Hepatocyte (in vitro differentiated cells): ENCODE results near the gene NDUFB7. TPM values are rescaled to one million over a fixed set of nuclear protein-coding genes. Genes with fewer than 3 reads are reported as not detected.
A peak's percentile ranks its signal among the peaks of the same experiment; 100 is the strongest.

Source experiments
- DNase-seq: peaks from one replicate; pipeline ENCODE4 v3.0.0-alpha.2; 2016; ENCODE audit warnings: low spot score
- H2AFZ ChIP-seq: fragments of 200-600 bp; sonication (generic); 2 replicates; pipeline ENCODE4 v1.6.0; 2016; ENCODE audit warnings: antibody characterized with exemption, mild to moderate bottlenecking
- H3K27ac ChIP-seq: fragments of 200-600 bp; sonication (generic); 2 replicates; pipeline ENCODE4 v1.5.1; 2016; ENCODE audit warnings: mild to moderate bottlenecking
- H3K27me3 ChIP-seq: fragments of 200-600 bp; sonication (generic); 2 replicates; pipeline ENCODE4 v1.6.1; 2016
- H3K36me3 ChIP-seq: fragments of 200-600 bp; sonication (generic); replicated peaks from 2 replicates; pipeline ENCODE4 v1.5.1; 2016; ENCODE audit warnings: low read depth; ENCODE audit not compliant: insufficient read depth
- H3K4me1 ChIP-seq: fragments of 200-600 bp; sonication (generic); 2 replicates; pipeline ENCODE4 v1.5.1; 2016; ENCODE audit warnings: mild to moderate bottlenecking, moderate library complexity; ENCODE audit not compliant: insufficient read depth
- H3K4me2 ChIP-seq: fragments of 200-600 bp; sonication (generic); 2 replicates; pipeline ENCODE4 v1.6.0; 2016
- H3K4me3 ChIP-seq: fragments of 200-600 bp; sonication (generic); 2 replicates; pipeline ENCODE4 v1.5.1; 2016; ENCODE audit warnings: mild to moderate bottlenecking
- H3K79me2 ChIP-seq: fragments of 200-600 bp; sonication (generic); 2 replicates; pipeline ENCODE4 v1.6.0; 2017; ENCODE audit warnings: mild to moderate bottlenecking
- H3K9me2 ChIP-seq: fragments of 200-600 bp; sonication (generic); replicated peaks from 2 replicates; pipeline ENCODE4 v1.6.0; 2017; ENCODE audit warnings: mild to moderate bottlenecking; ENCODE audit not compliant: insufficient read depth
- H3K9me3 ChIP-seq: fragments of 200-600 bp; sonication (generic); 2 replicates; pipeline ENCODE4 v1.5.1; 2016; ENCODE audit warnings: low read depth, mild to moderate bottlenecking
- H4K20me1 ChIP-seq: fragments of 200-600 bp; sonication (generic); 2 replicates; pipeline ENCODE4 v1.6.0; 2016; ENCODE audit warnings: mild to moderate bottlenecking; ENCODE audit not compliant: insufficient read depth, poor library complexity, severe bottlenecking
- EZH2 ChIP-seq: fragments of 200-600 bp; sonication (generic); IDR thresholded peaks from 2 replicates; pipeline ENCODE4 v1.6.1; 2016; ENCODE audit warnings: antibody characterized with exemption, mild to moderate bottlenecking, borderline replicate concordance
- EZH2phosphoT487 ChIP-seq: fragments of 200-600 bp; sonication (generic); IDR thresholded peaks from one replicate; pipeline ENCODE4 v1.6.1; 2018; ENCODE audit warnings: antibody characterized with exemption, mild to moderate bottlenecking, low read depth, moderate library complexity; ENCODE audit not compliant: unreplicated experiment, severe bottlenecking
- whole genome bisulfite sequencing: methylation state at CpG from one replicate; pipeline ENCODE4 v1.1.6; 2016; ENCODE audit warnings: low lambda C conversion rate; ENCODE audit errors: missing lambda C conversion rate; 5-methylcytosine and 5-hydroxymethylcytosine counted together
- polyA plus RNA-seq: library from polyadenylated mRNA; unstranded; fragments of >200 nt; fragmentation: Nextera tagmentation; extraction: Ambion mirVana; gene quantifications from 2 replicates; pipeline ENCODE4 v1.2.1, GENCODE V29; 2016
- total RNA-seq: library from RNA; depleted of rRNA; stranded (reverse); fragments of >200 nt; gene quantifications from 2 replicates; pipeline ENCODE4 v1.2.3, GENCODE V29; 2014
- TF ChIP-seq, protein P1 (sequence below): fragments of 200-600 bp; sonication (generic); IDR thresholded peaks from 2 replicates; pipeline ENCODE4 v1.5.1; 2016; ENCODE audit warnings: antibody characterized with exemption, mild to moderate bottlenecking; ENCODE audit not compliant: poor library complexity

NDUFB7 gene
- total and polyA plus RNA-seq, 2 experiments from 2014 or later, result 201 to 354 TPM

DNA sequence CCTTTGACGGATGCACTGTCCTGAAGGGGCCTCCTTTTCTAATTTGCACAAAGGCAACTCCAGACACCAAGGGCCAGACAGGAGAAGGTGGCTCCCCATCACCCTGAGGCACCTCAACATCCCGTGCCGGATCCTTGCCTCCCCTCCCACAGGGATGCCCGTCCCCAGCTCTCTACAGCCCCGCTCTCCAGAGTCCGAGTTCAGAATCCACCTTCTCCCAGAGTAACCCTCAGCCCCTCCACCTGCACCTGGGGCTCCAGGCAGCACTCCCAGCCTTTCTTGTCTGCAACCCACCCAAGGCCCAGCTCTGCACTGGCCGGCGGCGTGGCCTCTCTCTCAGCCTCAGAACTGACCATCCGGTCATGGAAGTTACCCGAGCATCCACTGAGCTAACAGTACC, 4.8 kb downstream of the NDUFB7 start:
- Histone ChIP-seq H3K27me3 (no peaks in the 10 kb centered on the region), H3K4me2 (no peak overlapping the region), H3K9me2 (no peaks in the 10 kb centered on the region), H3K27ac (no peak overlapping the region), H4K20me1 (peaks cover 3% of the 10 kb centered on the region), H3K36me3 (no peaks in the 10 kb centered on the region), H3K4me3 (no peak overlapping the region), H3K9me3 (no peaks in the 10 kb centered on the region), H3K79me2 (peaks cover 32% of the 10 kb centered on the region), H2AFZ (no peak overlapping the region), H3K4me1 (peaks cover 6% of the 10 kb centered on the region)
- no peak for DNase-seq
- WGBS, result 93% methylated on average over 11 of the region's 11 CpGs
- TF ChIP-seq EZH2, result no peak
- TF ChIP-seq, protein P1, sequence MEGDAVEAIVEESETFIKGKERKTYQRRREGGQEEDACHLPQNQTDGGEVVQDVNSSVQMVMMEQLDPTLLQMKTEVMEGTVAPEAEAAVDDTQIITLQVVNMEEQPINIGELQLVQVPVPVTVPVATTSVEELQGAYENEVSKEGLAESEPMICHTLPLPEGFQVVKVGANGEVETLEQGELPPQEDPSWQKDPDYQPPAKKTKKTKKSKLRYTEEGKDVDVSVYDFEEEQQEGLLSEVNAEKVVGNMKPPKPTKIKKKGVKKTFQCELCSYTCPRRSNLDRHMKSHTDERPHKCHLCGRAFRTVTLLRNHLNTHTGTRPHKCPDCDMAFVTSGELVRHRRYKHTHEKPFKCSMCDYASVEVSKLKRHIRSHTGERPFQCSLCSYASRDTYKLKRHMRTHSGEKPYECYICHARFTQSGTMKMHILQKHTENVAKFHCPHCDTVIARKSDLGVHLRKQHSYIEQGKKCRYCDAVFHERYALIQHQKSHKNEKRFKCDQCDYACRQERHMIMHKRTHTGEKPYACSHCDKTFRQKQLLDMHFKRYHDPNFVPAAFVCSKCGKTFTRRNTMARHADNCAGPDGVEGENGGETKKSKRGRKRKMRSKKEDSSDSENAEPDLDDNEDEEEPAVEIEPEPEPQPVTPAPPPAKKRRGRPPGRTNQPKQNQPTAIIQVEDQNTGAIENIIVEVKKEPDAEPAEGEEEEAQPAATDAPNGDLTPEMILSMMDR, result no peak
- no peak for TF ChIP-seq EZH2phosphoT487

DNA sequence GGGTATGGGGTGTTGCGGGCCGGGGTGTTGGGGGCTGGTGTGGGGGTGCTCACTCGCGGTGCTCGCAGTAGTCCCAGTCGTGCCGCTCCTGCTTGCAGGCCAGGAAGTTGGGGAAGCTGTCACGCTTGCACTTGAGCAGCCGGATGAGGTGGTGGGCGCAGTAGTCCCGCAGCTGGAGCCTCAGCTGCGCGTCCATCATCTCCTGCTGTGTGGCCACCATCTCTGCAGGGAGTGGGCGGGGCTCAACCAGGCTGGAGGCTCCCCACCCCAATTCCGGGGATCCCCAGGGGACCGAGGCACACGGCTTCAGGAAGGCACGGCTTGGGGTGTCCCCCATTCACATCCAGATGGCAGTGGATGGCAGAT, 5.2 kb downstream of the NDUFB7 start:
- H3K79me2 ChIP-seq, result peaks cover 31% of the 10 kb centered on the region
- no peaks in the 10 kb centered on the region for H3K9me3 ChIP-seq
- no peak overlapping the region for H3K4me3 ChIP-seq
- WGBS, result 97% methylated on average over 14 of the region's 18 CpGs
- H3K4me2 ChIP-seq, result no peak overlapping the region
- no peak for DNase-seq
- H3K27ac ChIP-seq, result no peak overlapping the region
- H3K4me1 ChIP-seq, result peaks cover 6% of the 10 kb centered on the region
- peaks cover 3% of the 10 kb centered on the region for H4K20me1 ChIP-seq
- no peaks in the 10 kb centered on the region for H3K36me3 ChIP-seq
- H2AFZ ChIP-seq, result no peak overlapping the region
- no peaks in the 10 kb centered on the region for H3K9me2 ChIP-seq
- no peaks in the 10 kb centered on the region for H3K27me3 ChIP-seq
- TF ChIP-seq EZH2phosphoT487, result no peak
- TF ChIP-seq, protein P1, result no peak
- TF ChIP-seq EZH2, result no peak

DNA sequence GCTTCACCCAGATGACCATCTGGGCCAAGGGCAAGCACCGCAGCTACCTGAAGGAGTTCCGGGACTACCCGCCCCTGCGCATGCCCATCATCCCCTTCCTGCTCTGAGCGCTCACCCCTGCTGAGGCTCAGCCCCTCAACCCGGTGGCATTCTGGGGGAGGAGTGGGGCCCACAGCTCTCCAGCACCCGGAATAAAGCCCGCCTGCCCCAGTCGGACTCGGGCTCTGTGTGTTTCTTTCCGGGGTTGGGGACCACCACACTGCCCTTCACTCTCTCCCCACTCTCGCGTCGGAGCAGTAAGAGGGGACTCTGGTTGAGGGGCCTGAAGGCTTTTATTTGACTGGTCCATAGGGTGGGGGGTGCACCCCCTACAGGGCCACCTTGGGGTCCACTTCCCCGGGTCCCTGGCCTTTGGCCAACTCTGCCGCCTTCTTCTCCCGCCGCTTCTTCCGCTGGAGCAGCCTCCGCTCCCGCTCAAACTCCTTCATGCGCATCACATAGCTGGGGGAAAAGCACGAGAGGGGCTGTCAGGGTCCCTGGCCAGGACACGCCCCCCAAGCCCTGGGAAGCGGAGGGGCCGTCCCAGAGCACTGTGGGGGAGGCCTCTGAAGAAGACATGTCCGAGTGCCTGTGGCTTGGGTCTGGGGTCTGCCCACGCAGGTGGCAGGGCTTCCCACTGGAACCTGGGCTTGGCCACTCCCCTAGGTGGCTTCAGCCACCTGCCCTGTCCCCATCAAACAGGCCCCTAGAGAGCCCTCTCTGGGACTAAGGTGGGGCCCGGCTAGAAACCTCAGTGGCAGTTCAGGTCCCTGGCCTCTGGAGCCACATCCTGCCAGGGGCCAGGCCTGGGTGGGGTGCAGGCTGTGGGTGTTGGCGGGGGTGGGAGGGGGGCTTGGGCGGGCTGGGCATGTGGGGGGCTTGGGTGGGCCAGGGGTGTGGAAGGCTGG, 5.8 kb downstream of the NDUFB7 start:
- Histone ChIP-seq H3K27me3 (no peaks in the 10 kb centered on the region), H3K4me3 (no peak overlapping the region)
- WGBS, result 95% methylated on average over 26 of the region's 31 CpGs

More for the DNA sequence above, 5.8 kb downstream of the NDUFB7 start:
- peak; percentile 7 for DNase-seq
- Histone ChIP-seq H3K4me1 (peaks cover 5% of the 10 kb centered on the region), H2AFZ (no peak overlapping the region), H3K27ac (no peak overlapping the region), H3K9me2 (no peaks in the 10 kb centered on the region), H3K79me2 (peaks cover 30% of the 10 kb centered on the region), H3K9me3 (no peaks in the 10 kb centered on the region), H3K36me3 (no peaks in the 10 kb centered on the region), H4K20me1 (peaks cover 3% of the 10 kb centered on the region), H3K4me2 (no peak overlapping the region)
- TF ChIP-seq, protein P1, result no peak
- TF ChIP-seq EZH2, result no peak
- TF ChIP-seq EZH2phosphoT487, result no peak
